Neural cell (in vitro differentiated cells): ENCODE measurements around the gene PLXNB1. TPM values are rescaled to one million over a fixed set of nuclear protein-coding genes. Genes with fewer than 3 reads are reported as not detected.

ENCODE experiments used
- H2AFZ ChIP-seq: fragments of 200-600, 300-800 bp; sonication (generic), shearing (Covaris generic); 2 replicates; pipeline ENCODE4 v1.6.0; 2014; ENCODE audit warnings: low read depth, mild to moderate bottlenecking, antibody characterized with exemption, low read length, moderate library complexity
- H3F3A ChIP-seq: fragments of 200-600 bp; shearing (Covaris generic); 2 replicates; pipeline ENCODE4 v1.6.1; 2016; ENCODE audit warnings: mild to moderate bottlenecking, moderate library complexity, mixed read lengths, antibody characterized with exemption, low read length; ENCODE audit not compliant: insufficient read depth, poor library complexity, severe bottlenecking
- H3K27ac ChIP-seq: fragments of 200-600, 300-800 bp; sonication (generic), shearing (Covaris generic); 2 replicates; pipeline ENCODE4 v1.5.1; 2014; ENCODE audit warnings: mild to moderate bottlenecking, low read length, moderate library complexity
- H3K27me3 ChIP-seq: fragments of 300-800, 200-600 bp; sonication (generic), shearing (Covaris generic); 2 replicates; pipeline ENCODE4 v1.6.0; 2014; ENCODE audit warnings: mild to moderate bottlenecking, low read depth, low read length, moderate library complexity; ENCODE audit not compliant: insufficient read depth
- H3K36me3 ChIP-seq: fragments of 300-800, 200-600 bp; sonication (generic), shearing (Covaris generic); 2 replicates; pipeline ENCODE4 v1.5.1; 2014; ENCODE audit warnings: mild to moderate bottlenecking, antibody characterized with exemption, low read length, moderate library complexity; ENCODE audit not compliant: insufficient read depth
- H3K4me2 ChIP-seq: fragments of 300-800, 200-600 bp; sonication (generic), shearing (Covaris generic); 2 replicates; pipeline ENCODE4 v1.6.0; 2014; ENCODE audit warnings: mild to moderate bottlenecking, low read length
- H3K4me3 ChIP-seq: fragments of 300-800, 200-600 bp; sonication (generic), shearing (Covaris generic); 2 replicates; pipeline ENCODE4 v1.5.1; 2014; ENCODE audit warnings: mild to moderate bottlenecking, low read length, moderate library complexity
- H3K79me2 ChIP-seq: fragments of 200-600 bp; shearing (Covaris generic); replicated peaks from 2 replicates; pipeline ENCODE4 v1.6.0; 2014; ENCODE audit warnings: mild to moderate bottlenecking, low read length, moderate library complexity; ENCODE audit not compliant: insufficient read depth
- H3K9ac ChIP-seq: fragments of 300-800, 200-600 bp; sonication (generic), shearing (Covaris generic); 2 replicates; pipeline ENCODE4 v1.6.1; 2016; ENCODE audit warnings: mild to moderate bottlenecking, low read length, mixed read lengths
- H3K9me2 ChIP-seq: fragments of 200-600 bp; shearing (Covaris generic); 2 replicates; pipeline ENCODE4 v1.6.1; 2016; ENCODE audit warnings: mild to moderate bottlenecking, low read length, mixed read lengths; ENCODE audit not compliant: insufficient read depth
- H3K9me3 ChIP-seq: fragments of 200-600, 300-800 bp; sonication (generic), shearing (Covaris generic); 2 replicates; pipeline ENCODE4 v1.6.1; 2016; ENCODE audit warnings: mild to moderate bottlenecking, mixed run types, low read length, moderate library complexity, mixed read lengths
- H4K20me1 ChIP-seq: fragments of 200-600 bp; shearing (Covaris generic); 2 replicates; pipeline ENCODE4 v1.6.1; 2016; ENCODE audit warnings: mild to moderate bottlenecking, mixed run types; ENCODE audit not compliant: insufficient read depth
- EP300 ChIP-seq: fragments of 450-650 bp; conservative IDR thresholded peaks from 2 replicates; pipeline ENCODE4 v1.6.1; 2014; ENCODE audit warnings: antibody characterized with exemption, mild to moderate bottlenecking, moderate library complexity; ENCODE audit not compliant: poor library complexity, severe bottlenecking
- EZH2 ChIP-seq: fragments of 200-600, 300-800 bp; shearing (Covaris generic), sonication (generic); IDR thresholded peaks from 2 replicates; pipeline ENCODE4 v1.6.1; 2014; ENCODE audit warnings: antibody characterized with exemption, low read length, borderline replicate concordance, mild to moderate bottlenecking; ENCODE audit not compliant: insufficient read depth, poor library complexity, severe bottlenecking
- MXI1 ChIP-seq: fragments of 450-650 bp; conservative IDR thresholded peaks from 2 replicates; pipeline ENCODE4 v1.6.1; 2014; ENCODE audit warnings: antibody characterized with exemption, mild to moderate bottlenecking; ENCODE audit not compliant: poor library complexity, severe bottlenecking
- POLR2AphosphoS5 ChIP-seq: IDR thresholded peaks from 2 replicates; pipeline ENCODE4 v1.6.1; 2012
- RAD21 ChIP-seq: fragments of 450-650 bp; conservative IDR thresholded peaks from 2 replicates; pipeline ENCODE4 v1.6.1; 2014; ENCODE audit warnings: antibody characterized with exemption, mild to moderate bottlenecking, moderate library complexity
- SMC3 ChIP-seq: fragments of 450-650 bp; conservative IDR thresholded peaks from 2 replicates; pipeline ENCODE4 v1.6.1; 2014; ENCODE audit warnings: antibody characterized with exemption, mild to moderate bottlenecking, moderate library complexity; ENCODE audit not compliant: poor library complexity
- TAF1 ChIP-seq: IDR thresholded peaks from 2 replicates; pipeline ENCODE4 v1.6.1; 2012; ENCODE audit warnings: low read depth
- polyA plus RNA-seq: library from polyadenylated mRNA; depleted of rRNA; stranded (reverse); fragments of >200 nt; gene quantifications from 2 replicates; pipeline ENCODE4 v1.2.3, GENCODE V29; 2014
- TF ChIP-seq, protein P1 (sequence below): IDR thresholded peaks from 2 replicates; pipeline ENCODE4 v1.6.1; 2012; ENCODE audit warnings: borderline replicate concordance
- TF ChIP-seq, protein P2 (sequence below): fragments of 450-650 bp; IDR thresholded peaks from 2 replicates; pipeline ENCODE4 v1.5.1; 2014; ENCODE audit warnings: antibody characterized with exemption, mild to moderate bottlenecking, moderate library complexity; ENCODE audit not compliant: poor library complexity, severe bottlenecking

Gene PLXNB1
- polyA plus RNA-seq, 1 donor from 2014 or later: 134 TPM

DNA sequence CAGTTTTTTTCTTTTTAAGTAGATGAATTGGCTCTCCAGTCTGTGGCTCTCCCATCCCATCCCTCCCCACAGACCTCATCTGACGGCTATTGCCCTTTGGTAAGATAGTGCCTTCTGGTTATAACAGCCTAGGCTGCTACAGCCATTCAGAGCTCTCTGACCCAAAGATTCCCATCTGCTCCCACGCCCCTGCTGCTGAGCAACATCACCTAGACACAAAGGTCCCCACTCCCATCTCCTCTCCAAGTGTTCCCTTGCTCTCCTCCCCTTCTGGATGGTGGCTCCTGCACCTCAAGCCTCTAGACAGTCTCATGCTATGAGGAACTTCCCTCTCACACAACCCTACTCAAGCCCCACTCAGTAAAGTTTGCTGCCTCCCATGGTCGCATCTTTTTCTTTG is 34.2 kb downstream of the PLXNB1 start:
- no peaks in the 10 kb centered on the region for H3F3A ChIP-seq
- H3K9me3 ChIP-seq: no peaks in the 10 kb centered on the region
- no peak overlapping the region for H3K9ac ChIP-seq
- no peaks in the 10 kb centered on the region for H4K20me1 ChIP-seq
- H2AFZ ChIP-seq: no peak overlapping the region
- no peaks in the 10 kb centered on the region for H3K36me3 ChIP-seq
- no peak overlapping the region for H3K4me3 ChIP-seq
- H3K27ac ChIP-seq: no peak overlapping the region
- H3K27me3 ChIP-seq: no peaks in the 10 kb centered on the region
- TF ChIP-seq TAF1: no peak
- no peak for TF ChIP-seq SMC3
- no peak for TF ChIP-seq MXI1
- TF ChIP-seq EP300: no peak
- TF ChIP-seq, protein P1, sequence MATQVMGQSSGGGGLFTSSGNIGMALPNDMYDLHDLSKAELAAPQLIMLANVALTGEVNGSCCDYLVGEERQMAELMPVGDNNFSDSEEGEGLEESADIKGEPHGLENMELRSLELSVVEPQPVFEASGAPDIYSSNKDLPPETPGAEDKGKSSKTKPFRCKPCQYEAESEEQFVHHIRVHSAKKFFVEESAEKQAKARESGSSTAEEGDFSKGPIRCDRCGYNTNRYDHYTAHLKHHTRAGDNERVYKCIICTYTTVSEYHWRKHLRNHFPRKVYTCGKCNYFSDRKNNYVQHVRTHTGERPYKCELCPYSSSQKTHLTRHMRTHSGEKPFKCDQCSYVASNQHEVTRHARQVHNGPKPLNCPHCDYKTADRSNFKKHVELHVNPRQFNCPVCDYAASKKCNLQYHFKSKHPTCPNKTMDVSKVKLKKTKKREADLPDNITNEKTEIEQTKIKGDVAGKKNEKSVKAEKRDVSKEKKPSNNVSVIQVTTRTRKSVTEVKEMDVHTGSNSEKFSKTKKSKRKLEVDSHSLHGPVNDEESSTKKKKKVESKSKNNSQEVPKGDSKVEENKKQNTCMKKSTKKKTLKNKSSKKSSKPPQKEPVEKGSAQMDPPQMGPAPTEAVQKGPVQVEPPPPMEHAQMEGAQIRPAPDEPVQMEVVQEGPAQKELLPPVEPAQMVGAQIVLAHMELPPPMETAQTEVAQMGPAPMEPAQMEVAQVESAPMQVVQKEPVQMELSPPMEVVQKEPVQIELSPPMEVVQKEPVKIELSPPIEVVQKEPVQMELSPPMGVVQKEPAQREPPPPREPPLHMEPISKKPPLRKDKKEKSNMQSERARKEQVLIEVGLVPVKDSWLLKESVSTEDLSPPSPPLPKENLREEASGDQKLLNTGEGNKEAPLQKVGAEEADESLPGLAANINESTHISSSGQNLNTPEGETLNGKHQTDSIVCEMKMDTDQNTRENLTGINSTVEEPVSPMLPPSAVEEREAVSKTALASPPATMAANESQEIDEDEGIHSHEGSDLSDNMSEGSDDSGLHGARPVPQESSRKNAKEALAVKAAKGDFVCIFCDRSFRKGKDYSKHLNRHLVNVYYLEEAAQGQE: no peak
- TF ChIP-seq POLR2AphosphoS5: no peak
- no peaks in the 10 kb centered on the region for H3K79me2 ChIP-seq
- no peak overlapping the region for H3K4me2 ChIP-seq
- no peaks in the 10 kb centered on the region for H3K9me2 ChIP-seq

DNA sequence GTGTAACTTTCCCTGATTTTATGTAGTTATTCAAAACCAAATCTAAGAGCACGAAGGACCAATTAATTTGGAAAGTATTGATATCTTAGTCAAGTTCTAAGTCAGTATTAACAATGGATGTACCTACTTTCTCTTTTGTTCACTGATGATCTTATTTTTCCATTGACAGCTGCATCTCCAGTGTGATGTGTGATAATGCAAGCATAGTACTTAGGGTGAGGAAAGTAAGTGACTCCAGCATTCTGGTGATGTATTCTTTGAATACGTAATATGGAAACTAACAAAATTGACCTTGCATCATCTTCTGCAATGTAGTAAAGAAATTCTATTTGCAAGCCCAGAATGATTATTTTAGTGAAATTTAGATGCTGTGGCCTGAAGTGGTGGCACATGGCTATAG is 35.5 kb downstream of the PLXNB1 start:
- Histone ChIP-seq H3K4me2 (no peak overlapping the region), H3K79me2 (no peaks in the 10 kb centered on the region), H4K20me1 (no peaks in the 10 kb centered on the region), H3K9ac (no peak overlapping the region), H3F3A (no peaks in the 10 kb centered on the region), H3K36me3 (no peaks in the 10 kb centered on the region), H3K4me3 (no peak overlapping the region), H3K27me3 (no peaks in the 10 kb centered on the region), H2AFZ (no peak overlapping the region), H3K27ac (no peak overlapping the region), H3K9me2 (no peaks in the 10 kb centered on the region), H3K9me3 (no peaks in the 10 kb centered on the region)
- no peak for TF ChIP-seq TAF1
- TF ChIP-seq, protein P2, sequence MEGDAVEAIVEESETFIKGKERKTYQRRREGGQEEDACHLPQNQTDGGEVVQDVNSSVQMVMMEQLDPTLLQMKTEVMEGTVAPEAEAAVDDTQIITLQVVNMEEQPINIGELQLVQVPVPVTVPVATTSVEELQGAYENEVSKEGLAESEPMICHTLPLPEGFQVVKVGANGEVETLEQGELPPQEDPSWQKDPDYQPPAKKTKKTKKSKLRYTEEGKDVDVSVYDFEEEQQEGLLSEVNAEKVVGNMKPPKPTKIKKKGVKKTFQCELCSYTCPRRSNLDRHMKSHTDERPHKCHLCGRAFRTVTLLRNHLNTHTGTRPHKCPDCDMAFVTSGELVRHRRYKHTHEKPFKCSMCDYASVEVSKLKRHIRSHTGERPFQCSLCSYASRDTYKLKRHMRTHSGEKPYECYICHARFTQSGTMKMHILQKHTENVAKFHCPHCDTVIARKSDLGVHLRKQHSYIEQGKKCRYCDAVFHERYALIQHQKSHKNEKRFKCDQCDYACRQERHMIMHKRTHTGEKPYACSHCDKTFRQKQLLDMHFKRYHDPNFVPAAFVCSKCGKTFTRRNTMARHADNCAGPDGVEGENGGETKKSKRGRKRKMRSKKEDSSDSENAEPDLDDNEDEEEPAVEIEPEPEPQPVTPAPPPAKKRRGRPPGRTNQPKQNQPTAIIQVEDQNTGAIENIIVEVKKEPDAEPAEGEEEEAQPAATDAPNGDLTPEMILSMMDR: no peak
- TF ChIP-seq EP300: no peak
- no peak for TF ChIP-seq SMC3
- TF ChIP-seq, protein P1: no peak
- no peak for TF ChIP-seq RAD21
- no peak for TF ChIP-seq EZH2
- no peak for TF ChIP-seq MXI1
- no peak for TF ChIP-seq POLR2AphosphoS5
